GM21360 (cell line): ENCODE measurements around the gene NPAS3.

ENCODE experiments used
- ATAC-seq: cut with Tn5 transposase; IDR thresholded peaks from one replicate; pipeline ENCODE4 v1.9.1; 2021; ENCODE audit warnings: mild to moderate bottlenecking, moderate library complexity; ENCODE audit not compliant: unreplicated experiment

The NPAS3 gene

DNA sequence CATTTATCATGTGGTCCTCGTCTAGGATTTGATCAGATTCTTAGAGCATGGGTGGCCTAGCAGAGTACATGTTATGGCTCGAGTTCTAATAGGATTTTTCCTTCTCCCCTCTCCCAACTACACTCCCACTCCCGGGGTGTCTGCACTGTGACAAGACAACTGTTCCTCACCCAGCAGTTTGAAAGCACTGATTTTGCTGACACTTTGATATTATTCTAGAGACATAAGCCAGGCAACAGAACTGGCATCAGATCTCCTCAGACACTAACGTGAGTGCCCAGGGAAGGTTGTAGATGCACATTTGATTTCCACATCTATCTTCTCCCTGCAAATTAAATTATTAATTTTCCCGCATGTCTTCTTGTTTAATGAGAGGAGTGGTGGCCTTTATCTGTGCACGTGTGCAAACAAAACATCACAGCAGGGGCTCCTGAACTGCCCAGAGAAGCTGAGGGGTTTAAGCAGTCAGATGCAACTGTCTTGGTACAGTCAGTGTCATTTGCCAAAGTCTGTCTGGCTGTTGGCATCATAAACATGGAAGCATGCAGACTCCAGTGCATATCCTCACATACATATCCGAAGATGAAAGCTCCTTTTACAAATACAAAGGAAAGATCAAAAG lies 491.8 kb downstream of the NPAS3 start:
- ATAC-seq = no peak

DNA sequence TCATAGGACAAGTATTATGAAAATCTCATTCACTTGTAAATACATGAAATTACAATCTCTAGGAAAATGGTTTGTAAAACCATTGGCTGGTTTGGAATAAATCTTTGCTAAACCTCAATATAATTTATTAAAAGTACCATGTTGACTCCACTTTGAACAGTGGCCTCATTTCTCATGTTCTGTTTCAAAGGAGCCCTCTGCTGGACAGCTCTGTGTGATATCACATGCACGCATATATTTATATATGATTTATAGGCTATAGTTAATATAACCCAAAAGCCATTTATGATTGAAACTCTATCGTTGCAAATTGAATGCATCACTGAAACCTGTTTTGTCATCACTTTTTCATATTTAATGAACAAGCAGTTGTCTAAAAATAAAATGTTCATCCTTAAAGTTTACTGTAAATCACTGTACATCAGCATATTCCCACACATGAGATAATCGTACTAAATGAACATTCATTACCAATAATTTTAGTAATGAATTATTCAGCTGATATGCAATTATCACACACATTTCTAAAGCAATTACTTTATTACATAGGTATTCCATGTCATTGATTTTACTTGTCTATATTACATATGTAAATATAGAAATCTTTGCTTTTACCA lies 493.8 kb downstream of the NPAS3 start:
- ATAC-seq = no peak

DNA sequence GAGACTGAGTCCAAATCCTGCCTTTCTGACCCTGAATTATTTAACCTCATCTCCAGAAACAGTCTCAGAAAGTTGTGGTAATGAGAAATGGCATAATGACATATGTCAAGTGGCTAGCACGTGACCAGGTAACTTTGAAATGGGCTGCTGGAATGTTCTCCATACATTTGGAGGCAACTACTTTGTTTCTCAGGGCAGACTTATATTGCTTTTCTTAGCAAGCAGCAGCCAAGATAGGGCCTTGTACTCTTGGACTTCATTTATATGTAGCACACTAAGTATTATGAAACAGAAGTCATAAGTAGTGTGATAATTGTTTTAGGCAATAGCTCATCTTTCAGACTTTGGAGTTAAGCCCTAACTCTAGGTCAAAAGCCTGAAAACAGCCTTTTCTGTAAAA lies 494.7 kb downstream of the NPAS3 start:
- ATAC-seq = no peak

DNA sequence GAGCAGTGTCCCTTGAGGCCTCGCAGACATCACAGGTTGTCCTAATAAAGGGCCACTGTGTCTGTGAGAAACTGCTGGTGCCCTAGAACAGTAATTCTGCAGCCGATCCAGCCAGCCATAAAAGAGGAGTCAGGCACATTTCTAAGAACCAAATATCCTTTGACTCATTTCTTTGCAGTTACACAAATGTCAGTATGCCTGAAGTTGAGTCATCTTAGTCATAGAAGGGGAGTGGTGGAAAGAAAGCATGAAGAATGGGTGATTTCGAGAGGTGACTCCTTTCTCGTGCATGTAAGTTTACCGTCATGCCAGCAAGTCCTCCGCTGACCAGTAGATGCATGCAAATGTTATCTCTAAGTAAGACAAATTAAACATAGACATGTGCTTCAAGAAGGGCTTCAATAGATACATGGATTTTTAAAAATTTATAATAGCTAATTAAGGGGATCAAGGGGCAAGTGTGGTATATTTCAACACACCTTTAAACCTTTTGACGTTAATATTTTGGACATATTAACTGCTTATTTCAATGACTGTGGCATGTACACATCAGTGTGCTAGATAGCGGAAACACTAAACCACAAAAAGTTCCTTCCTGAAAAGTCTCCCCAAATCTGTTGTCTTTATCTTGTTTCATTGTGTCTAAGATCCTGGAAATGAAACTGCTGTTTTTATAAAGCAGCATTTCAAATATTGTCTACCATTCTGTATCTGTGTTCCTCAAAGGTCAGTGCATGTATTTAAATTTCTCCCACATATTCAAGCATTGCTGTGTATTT lies 497.4 kb downstream of the NPAS3 start:
- no peak for ATAC-seq

DNA sequence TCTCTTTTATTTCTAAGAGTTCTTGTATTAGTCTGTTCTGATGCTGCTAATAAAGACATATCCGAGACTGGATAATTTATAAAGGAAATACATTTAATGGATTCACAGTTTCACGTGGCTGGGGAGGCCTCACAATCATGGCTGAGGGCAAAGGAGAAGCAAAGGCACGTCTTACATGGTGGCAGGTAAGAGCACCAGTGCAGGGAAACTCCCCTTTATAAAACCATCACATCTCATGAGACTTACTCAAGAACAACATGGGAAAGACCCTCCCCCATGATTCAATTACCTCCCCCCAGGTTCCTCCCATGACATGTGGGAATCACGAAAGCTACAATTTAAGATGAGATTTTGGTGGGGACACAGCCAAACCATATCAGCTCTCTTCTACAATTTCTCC lies 503.0 kb downstream of the NPAS3 start:
- no peak for ATAC-seq

DNA sequence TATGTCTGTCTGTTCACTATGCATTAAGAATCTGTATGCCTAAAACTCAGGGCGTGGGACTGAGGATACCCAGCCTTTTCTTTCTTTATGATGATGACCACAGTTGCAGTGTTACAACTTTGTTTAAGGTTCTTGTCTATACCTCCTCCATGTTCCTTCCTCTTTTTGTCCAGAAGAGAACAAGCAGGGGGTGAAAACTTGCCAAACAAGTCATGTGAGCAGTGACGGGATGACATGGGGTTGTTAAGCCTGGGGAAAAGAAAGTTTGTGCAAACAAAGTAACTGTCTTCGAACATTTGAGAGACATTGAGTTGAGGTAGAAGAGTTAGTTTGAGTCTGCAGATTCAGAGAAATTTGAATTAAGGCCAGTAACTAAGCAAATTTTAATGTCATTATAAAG lies 505.5 kb downstream of the NPAS3 start:
- ATAC-seq = no peak

DNA sequence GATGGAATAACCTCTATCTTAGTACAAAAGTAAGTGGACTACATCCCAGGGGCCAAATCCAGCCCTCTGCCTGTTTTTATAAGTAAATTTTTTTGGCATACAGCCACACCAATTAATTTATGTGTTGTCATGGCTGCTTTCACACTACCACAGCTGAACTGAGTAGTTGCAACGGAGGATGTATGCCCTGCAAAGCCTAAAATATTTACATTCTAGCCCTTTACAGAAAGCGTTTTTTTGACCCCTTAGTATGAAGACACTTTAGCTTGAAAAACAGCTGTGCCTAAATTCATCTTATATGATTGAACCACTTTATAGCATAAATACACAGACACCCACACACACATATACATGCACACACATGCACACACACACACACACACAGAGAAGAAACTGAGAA lies 510.6 kb downstream of the NPAS3 start:
- ATAC-seq = no peak

DNA sequence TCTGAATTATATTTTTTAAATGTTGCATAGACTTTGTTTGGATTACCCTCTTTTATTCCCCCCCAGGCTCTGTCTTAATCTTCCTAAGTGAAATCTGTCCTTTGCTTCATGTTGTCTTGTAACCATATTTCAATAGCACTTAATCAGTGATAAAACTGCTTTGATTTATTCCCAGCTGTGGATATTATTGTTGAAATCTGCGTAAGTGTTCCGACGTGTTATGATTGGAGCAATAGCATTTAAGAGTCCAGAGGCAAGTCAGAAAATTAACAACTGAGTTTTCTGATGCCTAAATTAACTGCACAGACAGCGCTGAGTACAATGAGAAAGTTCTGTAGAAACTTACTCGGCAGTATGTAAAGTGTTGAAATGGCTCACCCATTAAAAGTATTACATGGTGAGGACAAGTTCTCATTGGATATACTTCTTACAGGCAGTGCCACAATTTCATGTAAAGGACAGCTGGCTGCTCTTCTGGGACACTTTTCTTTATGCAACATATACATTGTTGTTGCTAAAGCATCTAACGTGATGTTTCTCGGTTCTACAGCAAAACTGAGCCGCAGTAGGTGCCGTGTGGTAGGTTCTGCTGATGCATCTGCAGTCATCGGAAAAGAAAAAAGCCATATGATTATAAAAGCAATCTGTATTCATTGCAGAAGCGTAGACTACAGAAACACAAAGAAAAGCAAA lies 511.2 kb downstream of the NPAS3 start:
- no peak for ATAC-seq

DNA sequence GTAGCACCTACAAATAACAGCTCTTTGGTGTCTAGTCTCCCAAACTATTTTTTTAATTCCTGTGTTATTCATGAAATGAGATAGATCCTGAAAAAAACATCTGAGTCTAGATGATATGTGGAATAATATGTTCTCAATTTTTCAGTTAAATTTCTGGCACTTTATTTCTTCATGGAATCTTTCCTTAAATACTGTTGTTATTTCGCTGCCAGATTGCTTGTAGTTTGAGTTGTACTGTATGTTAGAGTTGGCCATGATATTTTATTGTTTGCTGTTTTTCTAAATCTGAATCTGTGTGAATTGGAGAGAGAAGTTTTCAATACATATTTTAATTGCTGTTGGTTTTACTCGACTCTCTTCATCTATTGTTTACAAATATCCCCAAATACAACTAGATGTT lies 511.7 kb downstream of the NPAS3 start:
- ATAC-seq = no peak

DNA sequence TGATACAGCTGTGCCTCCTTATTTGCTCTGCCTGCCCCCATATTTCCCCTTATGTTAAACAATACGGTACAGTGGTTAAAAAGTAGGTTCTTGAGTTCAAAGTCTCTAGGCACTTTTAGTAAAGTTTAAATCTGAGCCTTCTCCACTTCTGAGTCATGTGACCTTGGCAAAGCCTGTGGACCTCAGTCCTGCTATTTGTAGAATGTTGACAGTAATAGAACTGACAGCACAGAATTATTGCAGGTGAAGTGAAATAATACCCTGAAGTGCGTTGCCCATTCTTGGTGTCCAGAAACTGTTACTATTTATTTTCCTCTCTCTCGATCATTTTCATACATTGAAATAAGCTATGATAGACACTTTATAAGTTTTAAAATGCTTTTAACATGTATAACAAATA lies 512.5 kb downstream of the NPAS3 start:
- no peak for ATAC-seq

DNA sequence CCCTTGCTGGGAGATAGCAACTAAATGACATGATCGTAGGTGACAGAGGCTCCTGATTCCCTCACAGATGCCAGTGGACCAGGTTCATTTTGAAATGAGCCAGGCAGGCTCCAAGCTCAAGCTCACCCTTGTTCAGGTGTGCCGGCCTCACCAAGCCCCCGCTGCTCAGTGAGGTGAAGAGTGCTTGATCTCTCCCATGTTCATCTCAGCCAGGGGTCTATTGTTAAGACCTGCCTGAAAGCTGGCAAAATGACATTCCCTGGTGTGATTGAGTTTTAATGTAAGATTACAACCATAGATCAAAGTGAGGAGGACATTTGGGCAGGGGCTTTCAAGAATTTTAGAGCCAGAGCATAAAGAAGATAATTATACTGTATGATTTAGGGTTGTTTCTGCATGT lies 514.3 kb downstream of the NPAS3 start:
- no peak for ATAC-seq

DNA sequence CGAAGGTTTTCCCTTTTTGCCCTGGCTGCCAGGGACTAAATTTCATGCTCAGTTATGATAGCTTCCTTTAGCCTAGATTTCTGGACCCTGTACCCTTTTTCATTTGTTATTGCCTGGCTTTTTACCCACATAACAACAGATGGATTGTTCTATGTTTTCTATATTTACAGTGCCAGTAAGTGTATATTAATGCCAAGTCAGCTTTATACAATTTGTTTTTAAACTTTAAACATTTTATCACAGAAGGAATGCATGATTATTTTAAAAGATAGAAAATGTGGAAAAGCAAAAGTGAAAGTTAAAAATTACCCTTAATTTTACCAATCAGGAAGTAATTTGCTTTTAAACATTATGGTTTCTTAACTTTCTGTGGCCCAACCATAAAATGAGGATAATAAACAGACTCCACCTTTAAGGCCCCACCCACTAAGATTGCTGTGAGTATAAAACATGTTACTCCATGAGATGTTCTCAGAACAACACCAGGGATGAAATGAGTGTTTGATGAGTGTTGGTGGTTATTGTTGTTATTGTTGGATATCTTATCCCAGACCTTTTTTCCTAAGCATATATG lies 515.4 kb downstream of the NPAS3 start:
- no peak for ATAC-seq

DNA sequence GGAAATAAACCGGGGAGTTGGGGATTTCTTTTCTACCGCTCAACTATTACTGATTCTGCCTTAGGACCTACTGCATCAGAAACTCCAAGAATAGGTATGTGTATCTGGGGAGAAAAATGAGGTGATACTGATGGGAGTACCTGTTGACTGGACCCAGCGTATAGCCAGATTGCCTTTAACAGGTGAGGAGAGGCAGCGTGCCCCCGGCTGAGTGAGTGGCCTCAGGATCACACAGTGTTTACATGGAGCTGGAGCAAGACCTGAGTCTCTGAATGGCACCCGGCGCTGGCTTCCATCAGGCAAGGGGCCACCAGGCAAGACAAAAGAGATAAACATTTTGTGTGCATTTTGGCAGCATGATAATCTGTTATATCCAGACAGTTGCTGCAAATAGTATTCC lies 516.0 kb downstream of the NPAS3 start:
- no peak for ATAC-seq

DNA sequence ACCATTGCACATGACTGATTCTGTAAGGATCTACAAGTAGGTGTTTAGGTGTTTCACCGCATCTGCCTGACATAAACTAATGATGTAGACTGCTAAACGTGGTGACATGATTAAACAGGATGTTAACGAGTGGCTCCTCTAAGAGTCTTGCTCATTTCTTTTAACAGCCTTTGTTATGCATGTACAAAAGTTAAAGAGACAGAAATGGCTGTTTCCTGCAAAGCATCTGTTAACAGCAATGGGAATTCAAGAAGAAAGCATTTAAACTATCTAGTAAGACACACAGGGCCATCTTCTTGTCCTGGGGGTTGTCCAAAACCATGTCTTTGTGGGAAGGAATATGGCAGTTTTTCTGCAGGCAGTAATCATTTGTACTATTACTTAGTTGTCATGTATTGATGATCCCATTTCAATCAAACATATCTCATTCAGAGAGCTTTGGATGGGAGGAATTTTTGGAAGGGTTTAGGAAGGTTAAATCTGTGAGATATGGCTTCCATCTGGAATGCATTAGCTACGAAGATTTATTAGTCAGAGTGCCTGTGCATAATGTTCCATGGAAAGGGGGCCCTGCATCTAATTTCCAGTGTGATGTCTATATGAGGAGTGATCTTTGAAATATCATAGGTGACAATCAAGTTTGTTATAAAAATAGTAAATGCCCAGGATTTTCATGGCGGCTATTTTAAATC lies 517.1 kb downstream of the NPAS3 start:
- no peak for ATAC-seq

DNA sequence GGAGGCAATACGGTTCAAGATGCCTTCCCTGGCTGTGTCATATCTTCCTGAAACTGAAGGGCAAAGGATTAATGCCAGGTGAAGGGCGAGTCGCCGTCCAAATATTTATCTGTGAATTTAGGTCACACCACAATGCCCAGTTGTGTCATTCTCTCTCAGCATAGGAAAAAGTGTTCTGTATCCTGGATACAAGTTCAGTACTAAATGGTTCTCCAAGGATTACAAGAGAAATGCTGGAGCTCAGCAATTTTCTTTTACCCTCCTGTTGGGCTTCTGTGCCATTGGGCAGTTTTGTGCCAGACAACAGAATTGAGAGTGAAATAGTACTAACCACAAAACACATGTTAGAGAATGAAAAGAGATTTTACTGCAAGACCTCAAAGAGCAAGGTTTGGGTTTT lies 518.3 kb downstream of the NPAS3 start:
- no peak for ATAC-seq

DNA sequence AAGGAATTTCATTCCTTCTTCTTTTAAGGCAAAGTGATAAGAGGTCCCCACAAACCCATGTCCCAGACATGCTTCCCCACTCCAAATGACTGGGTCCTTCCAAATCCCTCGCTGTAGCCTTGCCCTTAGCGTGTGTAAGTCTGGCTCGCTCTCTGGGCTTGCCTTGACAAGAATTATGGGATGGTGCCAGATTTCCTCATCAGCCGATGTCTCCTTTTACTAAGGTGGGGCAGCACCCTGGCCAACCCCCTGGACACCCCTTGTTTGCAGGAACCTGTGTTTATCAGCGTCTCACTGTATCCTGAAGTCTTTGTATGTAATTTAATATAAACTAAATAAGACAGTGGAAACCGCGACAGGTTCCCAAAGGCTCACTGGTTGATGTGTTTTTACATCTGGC lies 518.9 kb downstream of the NPAS3 start:
- ATAC-seq = no peak

DNA sequence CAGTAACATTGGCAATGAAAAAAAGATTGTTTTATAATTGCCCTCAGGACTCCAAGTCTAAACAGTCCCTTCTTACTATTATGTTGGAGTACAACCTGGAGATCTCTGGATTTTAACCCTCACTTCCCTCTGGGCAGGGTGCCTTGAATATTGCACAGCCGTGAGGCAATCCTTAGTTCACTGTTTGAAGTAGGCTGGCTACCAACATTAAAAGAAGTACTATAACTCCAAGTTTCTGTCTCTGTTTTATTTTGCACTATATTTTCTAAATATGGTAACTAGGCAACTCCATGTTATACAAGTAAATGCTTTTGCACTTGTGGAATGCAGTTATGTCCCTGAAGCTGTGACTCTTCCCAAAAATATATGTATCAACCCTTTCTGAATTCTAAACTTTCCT lies 521.5 kb downstream of the NPAS3 start:
- no peak for ATAC-seq

DNA sequence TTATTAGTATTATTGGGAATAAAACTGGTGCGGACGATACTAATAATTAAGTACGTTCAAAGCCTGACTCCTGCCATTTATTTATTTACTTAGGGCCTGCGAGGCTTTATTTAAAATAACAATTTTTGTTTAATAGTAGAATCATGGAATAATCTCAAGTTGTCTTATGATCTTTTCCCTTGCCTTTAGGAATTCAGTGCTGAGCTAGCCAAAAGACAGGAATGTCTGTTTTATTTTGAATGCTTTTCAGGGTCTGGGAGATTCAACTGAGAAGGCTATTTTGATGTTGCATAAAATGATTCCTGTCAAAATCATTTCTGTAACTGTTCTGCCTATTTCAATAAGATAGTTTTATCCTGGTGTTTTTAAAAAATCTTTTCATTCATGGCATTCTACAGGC lies 522.4 kb downstream of the NPAS3 start:
- ATAC-seq = no peak

DNA sequence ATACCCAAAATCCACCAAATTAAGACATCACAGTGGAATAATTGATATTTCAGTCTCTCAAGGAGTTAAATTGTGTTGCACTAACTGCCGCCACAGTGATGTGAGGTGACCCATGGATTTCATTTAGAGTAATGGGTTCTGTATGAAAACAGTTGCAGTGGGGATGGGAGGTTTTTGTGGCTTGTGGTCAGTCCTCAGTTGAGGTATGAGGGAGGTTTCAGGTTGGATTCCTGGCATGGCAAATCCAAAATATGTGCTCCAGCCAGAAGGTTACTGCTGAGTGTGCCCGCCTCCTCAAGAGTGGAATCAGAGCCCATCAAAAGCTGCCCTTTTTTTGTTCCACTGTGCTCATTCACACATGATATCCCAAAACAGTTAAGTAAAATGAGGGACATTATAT lies 525.1 kb downstream of the NPAS3 start:
- no peak for ATAC-seq

DNA sequence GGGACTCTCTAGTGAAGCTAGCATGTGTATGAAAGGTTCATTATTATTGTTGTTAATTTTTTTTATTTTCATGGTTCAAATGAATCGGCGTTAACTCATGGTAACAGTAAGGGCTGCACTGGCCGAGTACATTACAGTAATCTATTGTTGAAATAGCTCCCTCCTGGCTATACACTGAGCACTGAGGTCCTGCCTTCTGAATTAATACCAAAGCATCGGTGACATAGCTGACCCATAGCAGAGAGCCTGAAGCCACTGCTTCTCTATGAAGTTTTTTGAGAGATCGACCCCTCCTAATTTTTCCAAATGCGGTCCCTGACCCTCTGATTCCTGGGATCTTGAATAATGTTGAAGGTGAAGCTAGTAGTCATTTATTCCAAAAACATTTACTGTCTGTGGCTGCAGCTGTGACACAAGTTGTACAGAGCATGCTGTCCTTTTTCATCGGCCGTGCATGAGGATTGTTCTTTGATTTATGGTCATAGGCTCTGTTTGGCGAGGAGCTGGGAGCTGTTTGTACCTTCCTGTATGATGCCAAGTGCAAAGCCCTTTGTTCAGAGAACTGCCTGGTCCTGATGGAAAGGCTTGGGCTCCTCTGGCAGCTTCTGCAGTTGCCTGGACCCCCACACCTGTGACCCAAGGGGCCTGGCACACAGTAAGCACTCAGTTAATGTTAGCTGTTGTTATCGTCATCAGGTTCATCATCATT lies 525.7 kb downstream of the NPAS3 start:
- no peak for ATAC-seq
